CD14-positive monocyte (primary cell): ENCODE results near the gene CCDC169. TPM values are rescaled to one million over a fixed set of nuclear protein-coding genes. Genes with fewer than 3 reads are reported as not detected.

Source experiments
- DNase-seq, 3 donors: peaks; one replicate each; pipeline ENCODE4 v3.0.0-alpha.2; 2011 to 2022
- H2AFZ ChIP-seq: 2 replicates; pipeline ENCODE4 v1.6.0; 2012; ENCODE audit warnings: mild to moderate bottlenecking, low read depth, low read length, inconsistent platforms; ENCODE audit not compliant: insufficient read depth, poor library complexity, severe bottlenecking
- H3K27ac ChIP-seq, 2 donors: 1 replicate in 1 of 2; 2 replicates in 1 of 2; pipeline ENCODE4 v1.5.1; 2012 to 2013; ENCODE audit warnings: low read length in 2 of 2, control low read depth in 1 of 2, inconsistent platforms in 1 of 2, low read depth in 1 of 2, mild to moderate bottlenecking in 1 of 2
- H3K27me3 ChIP-seq, 2 donors: one replicate each; pipeline versions ENCODE4 v1.6.0 to v1.6.1; 2011 to 2013; ENCODE audit warnings: low read length in 2 of 2; ENCODE audit not compliant: control insufficient read depth in 2 of 2, insufficient read depth in 2 of 2
- H3K36me3 ChIP-seq, 2 donors: replicated peaks in 1 of 2; 1 replicate in 1 of 2; 2 replicates in 1 of 2; pipeline versions ENCODE4 v1.5.1 to v1.6.1; 2012 to 2013; ENCODE audit warnings: low read length in 2 of 2, control low read depth in 1 of 2, inconsistent platforms in 1 of 2, mild to moderate bottlenecking in 1 of 2; ENCODE audit not compliant: insufficient read depth in 2 of 2, control insufficient read depth in 1 of 2
- H3K4me1 ChIP-seq, 2 donors: 1 replicate in 1 of 2; 2 replicates in 1 of 2; pipeline versions ENCODE4 v1.5.1 to v1.6.1; 2012 to 2013; ENCODE audit warnings: low read length in 2 of 2, control low read depth in 1 of 2, inconsistent platforms in 1 of 2, mild to moderate bottlenecking in 1 of 2, moderate library complexity in 1 of 2; ENCODE audit not compliant: insufficient read depth in 2 of 2, control insufficient read depth in 1 of 2
- H3K4me2 ChIP-seq: replicated peaks from 2 replicates; pipeline ENCODE3; 2012; ENCODE audit warnings: low read length, moderate library complexity, mild to moderate bottlenecking; ENCODE audit not compliant: poor library complexity, severe bottlenecking; ENCODE audit errors: extremely low read depth
- H3K4me3 ChIP-seq, 3 experiments: fragments of 200-600 bp in 1 of 3; sonication (generic) in 1 of 3; replicated peaks in 1 of 3; 1 replicate in 2 of 3; 2 replicates in 1 of 3; pipeline ENCODE4 v1.5.1; 2011 to 2013; ENCODE audit warnings: low read length in 3 of 3, mild to moderate bottlenecking in 3 of 3, control low read depth in 2 of 3, low read depth in 2 of 3, inconsistent platforms in 1 of 3, moderate library complexity in 1 of 3
- H3K79me2 ChIP-seq: 2 replicates; pipeline ENCODE4 v1.6.0; 2012; ENCODE audit warnings: mild to moderate bottlenecking, control low read depth, inconsistent platforms, low read length, moderate library complexity; ENCODE audit not compliant: insufficient read depth
- H3K9ac ChIP-seq: 2 replicates; pipeline ENCODE4 v1.6.0; 2017; ENCODE audit warnings: low read length, mild to moderate bottlenecking; ENCODE audit not compliant: insufficient read depth, poor library complexity, severe bottlenecking
- H3K9me3 ChIP-seq, 2 donors: replicated peaks in 1 of 2; 1 replicate in 1 of 2; 2 replicates in 1 of 2; pipeline versions ENCODE4 v1.5.1 to v1.6.1; 2012 to 2013; ENCODE audit warnings: low read length in 2 of 2, control low read depth in 1 of 2; ENCODE audit not compliant: control insufficient read depth in 1 of 2, insufficient read depth in 1 of 2
- H4K20me1 ChIP-seq: 2 replicates; pipeline ENCODE4 v1.6.0; 2012; ENCODE audit warnings: mild to moderate bottlenecking, low read length, control low read depth, moderate library complexity; ENCODE audit not compliant: insufficient read depth
- H3K27ac Mint-ChIP-seq, 7 donors: one replicate each; pipeline ENCODE4 v1.8.0; 2020; ENCODE audit warnings: mild to moderate bottlenecking in 7 of 7, mixed read lengths in 7 of 7, moderate library complexity in 6 of 7, inconsistent platforms in 2 of 7
- H3K27me3 Mint-ChIP-seq, 3 donors: one replicate each; pipeline ENCODE4 v1.8.0; 2021 to 2022; ENCODE audit warnings: low read depth in 3 of 3, mild to moderate bottlenecking in 3 of 3, mixed read lengths in 3 of 3, moderate library complexity in 3 of 3, inconsistent platforms in 1 of 3
- H3K36me3 Mint-ChIP-seq, 2 donors: one replicate each; pipeline ENCODE4 v1.8.0; 2020; ENCODE audit warnings: mixed read lengths in 2 of 2, inconsistent platforms in 1 of 2, mild to moderate bottlenecking in 1 of 2
- H3K4me1 Mint-ChIP-seq: one replicate; pipeline ENCODE4 v1.8.0; 2020; ENCODE audit warnings: mild to moderate bottlenecking, mixed read lengths
- H3K4me3 Mint-ChIP-seq, 2 donors: one replicate each; pipeline ENCODE4 v1.8.0; 2020; ENCODE audit warnings: mild to moderate bottlenecking in 2 of 2, mixed read lengths in 2 of 2, moderate library complexity in 1 of 2
- H3K9me3 Mint-ChIP-seq, 7 donors: one replicate each; pipeline ENCODE4 v1.8.0; 2020 to 2022; ENCODE audit warnings: mixed read lengths in 7 of 7, mild to moderate bottlenecking in 6 of 7, moderate library complexity in 6 of 7, inconsistent platforms in 2 of 7
- CTCF ChIP-seq: fragments of 200-600 bp; IDR thresholded peaks from one replicate; pipeline ENCODE4 v1.8.0; 2022; ENCODE audit warnings: antibody characterized with exemption, mild to moderate bottlenecking
- WGBS: methylation state at CpG from one replicate; pipeline ENCODE4 v1.1.5; 2013; ENCODE audit warnings: missing lambda C conversion rate; ENCODE audit not compliant: insufficient coverage; 5-methylcytosine and 5-hydroxymethylcytosine counted together
- intact Hi-C, 2 donors: fragments of 100-400 bp; cut with micrococcal nuclease; formaldehyde crosslinking; loops; one replicate each; pipeline versions ENCODE4 v1.15.0 to v1.15.1; 2023
- polyA plus RNA-seq, 3 donors: library from polyadenylated mRNA; depleted of rRNA in 1 of 3; unstranded in 2 of 3; stranded (reverse) in 1 of 3; fragments of 300-500 nt in 2 of 3; fragments of >200 nt in 1 of 3; fragmentation: Illumina TruSeq in 2 of 3; gene quantifications; 1 replicate in 2 of 3; 2 replicates in 1 of 3; pipeline ENCODE4 v1.2.3, GENCODE V29; 2012 to 2021

Gene CCDC169
- polyA plus RNA-seq, 3 donors = 0.03 TPM; not detected in 2

DNA sequence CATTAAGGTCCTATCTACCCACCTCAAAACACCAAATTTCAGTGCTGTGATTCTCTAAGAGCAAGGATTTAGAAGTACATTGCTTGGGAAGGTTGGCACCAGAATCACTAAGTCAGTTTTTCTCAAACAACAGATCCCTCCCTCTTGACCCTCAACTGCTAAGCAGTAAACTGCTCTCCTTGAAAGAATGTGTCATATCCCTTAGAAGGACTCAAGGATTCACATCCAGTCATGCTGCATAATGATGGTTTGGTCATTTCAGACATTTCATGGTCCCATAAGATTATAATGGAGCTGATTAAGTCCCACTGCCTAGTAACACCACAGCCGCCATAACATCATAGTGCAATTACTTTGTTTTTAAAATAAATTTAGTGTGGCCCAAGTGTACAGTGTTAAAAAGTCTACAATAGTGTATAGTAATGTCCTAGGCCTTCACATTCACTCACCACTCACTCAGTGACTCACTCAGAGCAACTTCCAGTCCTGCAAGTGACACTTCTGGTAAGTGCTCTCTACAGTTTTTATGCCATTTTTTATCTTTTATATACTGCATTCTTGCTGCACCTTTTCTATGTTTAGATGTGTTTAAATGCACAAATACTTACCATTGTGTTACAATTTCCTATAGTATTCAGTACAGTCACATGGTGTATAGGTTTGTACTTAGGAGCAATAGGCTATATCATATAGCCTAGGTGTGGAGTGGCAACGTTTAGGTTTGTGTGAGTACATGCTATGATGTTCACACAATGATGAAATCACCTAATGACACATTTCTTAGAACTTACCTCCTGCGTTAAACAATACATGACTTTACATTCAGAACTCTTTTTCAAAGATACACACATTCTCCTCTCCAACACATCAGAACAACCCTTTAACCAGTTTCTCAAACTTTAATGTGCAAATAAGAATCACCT, 15.7 kb upstream of the CCDC169 start:
- no peak for TF ChIP-seq CTCF
- Histone ChIP-seq H3K27ac (no peak overlapping the region), H3K9ac (no peak overlapping the region), H3K36me3 (peaks cover 51 to 79% of the 10 kb centered on the region in 2 donors), H3K27me3 (no peaks in the 10 kb centered on the region), H3K4me3 (no peak overlapping the region), H2AFZ (no peak overlapping the region), H3K9me3 (no peaks in the 10 kb centered on the region), H3K79me2 (peaks cover 4% of the 10 kb centered on the region), H3K4me1 (no peaks in the 10 kb centered on the region), H3K4me2 (no peak overlapping the region), H4K20me1 (no peaks in the 10 kb centered on the region)
- Mint-ChIP-seq H3K27ac (no peak overlapping the region), H3K4me1 (no peaks in the 10 kb centered on the region), H3K36me3 (peaks cover 61 to 75% of the 10 kb centered on the region in 2 donors), H3K4me3 (no peak overlapping the region), H3K27me3 (no peaks in the 10 kb centered on the region), H3K9me3 (no peaks in the 10 kb centered on the region)
- intact Hi-C loops = no loop called here
- no peak for DNase-seq
- no CpG with 5 or more reads among the region's 3 CpGs for WGBS

DNA sequence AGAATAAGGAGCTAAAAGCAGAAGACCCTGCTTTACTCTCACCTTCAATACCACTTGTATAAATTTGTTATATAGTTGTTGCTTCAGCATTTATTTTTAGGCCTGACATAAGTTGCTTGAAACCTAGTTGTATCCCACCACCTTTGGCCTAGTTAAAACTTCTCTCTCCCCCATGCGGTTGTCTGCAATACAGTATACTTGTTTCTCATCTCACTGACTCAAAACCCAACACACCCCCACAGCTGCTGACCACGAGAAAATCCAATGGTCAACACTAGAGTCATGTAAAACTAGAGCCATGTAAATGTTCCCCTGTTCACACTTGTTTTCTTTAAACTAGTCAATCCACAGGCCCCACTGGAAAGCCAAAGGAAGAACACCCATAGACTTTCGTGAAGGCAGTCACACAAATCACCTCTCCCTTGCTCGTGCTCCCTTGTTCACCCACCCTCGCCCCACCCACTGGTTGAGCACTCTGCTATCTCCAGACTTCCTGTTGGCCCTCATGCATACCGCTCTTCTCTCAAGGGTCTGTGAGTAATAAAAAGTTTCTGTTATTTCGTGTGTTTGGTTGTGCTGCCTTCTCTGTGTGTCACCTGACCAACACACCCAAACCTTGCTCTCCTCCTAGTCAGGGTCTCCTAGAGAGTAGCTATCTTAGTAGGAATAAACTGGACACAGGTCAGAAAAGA, 12.9 kb upstream of the CCDC169 start:
- no peak for TF ChIP-seq CTCF
- Mint-ChIP-seq H3K36me3 (peaks cover 53 to 61% of the 10 kb centered on the region in 2 donors), H3K4me1 (no peaks in the 10 kb centered on the region), H3K9me3 (no peaks in the 10 kb centered on the region), H3K27ac (peak overlapping the region in 2 of 7 donors; percentile 22 to 73), H3K4me3 (no peak overlapping the region), H3K27me3 (no peaks in the 10 kb centered on the region)
- Histone ChIP-seq H3K36me3 (peaks cover 53 to 94% of the 10 kb centered on the region in 2 donors), H4K20me1 (no peaks in the 10 kb centered on the region), H3K9ac (no peak overlapping the region), H3K9me3 (no peaks in the 10 kb centered on the region), H3K4me1 (no peaks in the 10 kb centered on the region), H3K4me3 (no peak overlapping the region), H3K27me3 (no peaks in the 10 kb centered on the region), H2AFZ (no peak overlapping the region), H3K27ac (no peak overlapping the region), H3K79me2 (peaks cover 4% of the 10 kb centered on the region), H3K4me2 (no peak overlapping the region)
- intact Hi-C loops = no loop called here
- 100% methylated on average over 4 of the region's 7 CpGs for WGBS
- DNase-seq = no peak
